Upper lobe of left lung (tissue), 4 donors: ENCODE data around the gene COL9A2.

Experiments
- CTCF ChIP-seq, 6 experiments: fragments of 450-650 bp in 4 of 6; fragments of 200-600 bp in 2 of 6; sonication (generic) in 2 of 6; IDR thresholded peaks; one replicate each; pipeline ENCODE4 v1.5.1; 2016 to 2019; ENCODE audit warnings: antibody characterized with exemption in 6 of 6
- POLR2AphosphoS5 ChIP-seq, 2 donors: sonication (generic); formaldehyde crosslinking; IDR thresholded peaks; one replicate each; pipeline ENCODE4 v1.5.1; 2017; ENCODE audit warnings: antibody characterized with exemption in 2 of 2

GRCh38 chr1:40313329-40313957, 3.6 kb downstream of the COL9A2 start:
- TF ChIP-seq CTCF (IDR thresholded peaks at IDR 0.05) (no peak), POLR2AphosphoS5 (IDR thresholded peaks at IDR 0.05) (no peak)
